H1 (cell line): Measurements from ENCODE around the gene BRCA2.

ENCODE experiments used
- CEBPB ChIP-seq: IDR thresholded peaks from 2 replicates; pipeline ENCODE4 v1.6.1; 2012; ENCODE audit warnings: low read depth, low read length
- YY1 ChIP-seq: IDR thresholded peaks from 2 replicates; pipeline ENCODE4 v1.6.1; 2011; ENCODE audit warnings: low read depth, mild to moderate bottlenecking, low read length

DNA sequence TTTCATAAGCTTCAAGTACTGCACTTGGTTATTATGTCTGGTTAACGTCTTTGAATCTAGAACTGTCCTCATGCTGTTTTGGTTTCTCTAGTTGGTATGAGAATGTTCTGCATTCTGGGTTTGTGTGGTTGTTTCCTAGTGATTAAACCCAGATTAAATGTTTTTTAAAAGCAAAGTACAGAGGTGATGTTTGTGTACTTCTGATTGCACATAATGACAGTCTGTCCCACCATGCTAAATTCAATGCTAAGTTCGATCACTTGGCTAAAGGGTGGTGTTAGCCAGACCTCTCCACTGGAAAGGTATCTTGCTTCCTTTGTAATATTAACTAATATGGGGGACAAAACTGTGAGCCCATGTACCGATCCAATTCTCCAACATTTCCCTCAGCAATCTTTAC is 98.0 kb downstream of the BRCA2 start:
- TF ChIP-seq CEBPB (no peak), YY1 (no peak)
